ENCODE results near the gene RNF126. TPM values are rescaled to one million over a fixed set of nuclear protein-coding genes. Genes with fewer than 3 reads are reported as not detected.

The RNF126 gene
- 10 to 100 TPM; 18.3 to 85.0 (median 28.8) TPM for total RNA-seq
- long read RNA-seq, partial matches to known transcripts = 0 of 1 reads
- long read RNA-seq, other reads (novel, unspliced or antisense) = 0 of 1 reads

- intact Hi-C loops (cut with DNase I) = no loop called here
- Histone ChIP-seq H3K36me3 (no peaks in the 10 kb centered on the region), H3K27ac (peak within 1 kb of the TSS; percentile 89 to 95 (median 94)), H3K27me3 (no peaks in the 10 kb centered on the region), H3K4me3 (peak within 1 kb of the TSS; percentile 94 to 99 (median 97)), H3K4me1 (peaks cover 0 to 43% (median 19%) of the 10 kb centered on the region in 4 donors), H3K9me3 (no peaks in the 10 kb centered on the region)
- TF ChIP-seq POLR2A (IDR thresholded peaks at IDR 0.05) (peak; percentile 80), CTCF (IDR thresholded peaks at IDR 0.05) (no peak)
- DNase-seq = peak; percentile 92 to 94 (median 94)
- WGBS (ENCODE audit: insufficient coverage, low coverage, low lambda C conversion rate, missing lambda C conversion rate) = 2% methylated on average over 12 of the region's 97 CpGs
- peak; percentile 65 to 82 (median 76) for ATAC-seq
Measured at GRCh38 chr19:662962-663681, at the start of gene RNF126. Gene RNF126, minus strand, starts transcription at chr19:663214. Its CDS starts 93 bp downstream, at chr19:663121.

GRCh38 chr19:711254-711653 is 48.2 kb upstream of the RNF126 start:
- ATAC-seq (no peak), DNase-seq (no peak)
- H3K4me3 ChIP-seq = no peak overlapping the region
- no peak for TF ChIP-seq CTCF (IDR thresholded peaks at IDR 0.05)
- TF ChIP-seq POLR2A (IDR thresholded peaks at IDR 0.05) = no peak
- no peak overlapping the region for H3K27ac ChIP-seq
- no peaks in the 10 kb centered on the region for H3K36me3 ChIP-seq
- 70% methylated on average over 6 of the region's 8 CpGs for WGBS (ENCODE audit: insufficient coverage, low coverage, low lambda C conversion rate, missing lambda C conversion rate)
- intact Hi-C loops (cut with DNase I) = no loop called here
- H3K4me1 ChIP-seq = no peaks in the 10 kb centered on the region
- no peaks in the 10 kb centered on the region for H3K9me3 ChIP-seq
- H3K27me3 ChIP-seq = no peaks in the 10 kb centered on the region

- Histone ChIP-seq H3K9me3 (no peaks in the 10 kb centered on the region), H3K36me3 (no peaks in the 10 kb centered on the region), H3K4me3 (no peak overlapping the region), H3K27ac (no peak overlapping the region), H3K27me3 (no peaks in the 10 kb centered on the region), H3K4me1 (no peaks in the 10 kb centered on the region)
- ATAC-seq (no peak), DNase-seq (no peak)
- TF ChIP-seq CTCF (IDR thresholded peaks at IDR 0.05) = no peak
- TF ChIP-seq POLR2A (IDR thresholded peaks at IDR 0.05) = no peak
- 74% methylated on average over 14 of the region's 21 CpGs for WGBS (ENCODE audit: insufficient coverage, low coverage, low lambda C conversion rate, missing lambda C conversion rate)
- intact Hi-C loops (cut with DNase I) = no loop called here
Measured at GRCh38 chr19:710767-711166, 47.8 kb upstream of the RNF126 start.

GRCh38 chr19:709965-710571 is 47.1 kb upstream of the RNF126 start:
- Histone ChIP-seq H3K4me1 (no peaks in the 10 kb centered on the region), H3K27me3 (no peaks in the 10 kb centered on the region), H3K27ac (peak overlapping the region in 2 of 3 donors; percentile 40 to 57), H3K4me3 (peak overlapping the region; percentile 27 to 44 (median 33)), H3K36me3 (no peaks in the 10 kb centered on the region), H3K9me3 (no peaks in the 10 kb centered on the region)
- intact Hi-C loops (cut with DNase I) = no loop called here
- DNase-seq (no peak), ATAC-seq (peak; percentile 20 to 28 (median 24))
- TF ChIP-seq CTCF (IDR thresholded peaks at IDR 0.05) = no peak
- WGBS (ENCODE audit: insufficient coverage, low coverage, low lambda C conversion rate, missing lambda C conversion rate) = 0% methylated on average over 1 of the region's 27 CpGs
